Adipocyte (in vitro differentiated cells): Measurements from ENCODE around the gene TERT.

ENCODE experiments used
- DNase-seq: peaks from one replicate; pipeline ENCODE4 v3.0.0-alpha.2; 2015; ENCODE audit warnings: low read depth
- H3K27me3 ChIP-seq: replicated peaks from 2 replicates; pipeline ENCODE4 v1.7.0; 2013; ENCODE audit warnings: mild to moderate bottlenecking, low read length, moderate library complexity; ENCODE audit not compliant: control insufficient read depth, insufficient read depth
- H3K36me3 ChIP-seq: 2 replicates; pipeline ENCODE4 v1.7.0; 2013; ENCODE audit warnings: low read length, mild to moderate bottlenecking, moderate library complexity; ENCODE audit not compliant: control insufficient read depth, insufficient read depth, severe bottlenecking
- H3K4me1 ChIP-seq: 2 replicates; pipeline ENCODE4 v1.7.0; 2013; ENCODE audit warnings: mild to moderate bottlenecking, low read length, moderate library complexity; ENCODE audit not compliant: control insufficient read depth, insufficient read depth
- H3K4me3 ChIP-seq: 2 replicates; pipeline ENCODE4 v1.7.0; 2013; ENCODE audit warnings: mild to moderate bottlenecking, low read length, moderate library complexity
- H3K9ac ChIP-seq: 2 replicates; pipeline ENCODE4 v1.7.0; 2013; ENCODE audit warnings: mild to moderate bottlenecking, low read length, moderate library complexity
- H3K9me3 ChIP-seq: 2 replicates; pipeline ENCODE4 v1.7.0; 2013; ENCODE audit warnings: mild to moderate bottlenecking, low read length, moderate library complexity; ENCODE audit not compliant: control insufficient read depth

The TERT gene

DNA sequence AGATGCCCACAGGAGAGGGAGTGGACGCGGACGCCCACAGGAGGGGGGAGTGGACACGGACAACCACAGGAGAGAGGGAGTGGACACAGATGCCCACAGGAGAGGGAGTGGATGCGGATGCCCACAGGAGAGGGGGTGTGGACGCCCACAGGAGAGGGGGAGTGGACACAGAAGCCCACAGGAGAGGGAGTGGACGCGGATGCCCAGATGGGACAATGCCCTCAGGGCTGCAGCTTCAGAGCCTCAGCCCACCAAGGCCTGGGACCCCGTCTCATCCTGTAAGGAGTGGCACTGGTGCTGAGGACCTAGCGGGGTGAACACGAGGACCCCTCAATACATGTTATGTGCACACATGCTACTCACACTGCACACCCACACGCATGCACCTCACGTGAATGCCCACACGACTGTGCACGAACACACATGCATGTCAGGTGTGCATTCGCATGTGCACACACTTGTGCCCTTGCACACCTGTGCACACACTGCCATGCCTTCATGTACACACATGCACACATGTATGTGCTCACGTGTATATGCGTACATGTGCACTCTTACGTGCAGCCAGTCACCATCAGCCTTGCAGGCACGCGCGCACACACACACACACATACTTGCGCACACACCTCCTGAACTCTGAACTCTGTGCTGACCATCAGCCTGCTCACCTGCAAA, 34.9 kb downstream of the TERT start:
- Histone ChIP-seq H3K36me3 (no peaks in the 10 kb centered on the region), H3K4me1 (no peaks in the 10 kb centered on the region), H3K9ac (no peak overlapping the region), H3K27me3 (peaks cover 4% of the 10 kb centered on the region), H3K9me3 (peaks cover 35% of the 10 kb centered on the region), H3K4me3 (no peak overlapping the region)
- no peak for DNase-seq

GRCh38 chr5:1257841-1258240, 37.0 kb downstream of the TERT start:
- Histone ChIP-seq H3K4me3 (no peak overlapping the region), H3K9ac (no peak overlapping the region), H3K36me3 (no peaks in the 10 kb centered on the region), H3K27me3 (peaks cover 4% of the 10 kb centered on the region), H3K4me1 (no peaks in the 10 kb centered on the region), H3K9me3 (peaks cover 24% of the 10 kb centered on the region)
- no peak for DNase-seq

DNA sequence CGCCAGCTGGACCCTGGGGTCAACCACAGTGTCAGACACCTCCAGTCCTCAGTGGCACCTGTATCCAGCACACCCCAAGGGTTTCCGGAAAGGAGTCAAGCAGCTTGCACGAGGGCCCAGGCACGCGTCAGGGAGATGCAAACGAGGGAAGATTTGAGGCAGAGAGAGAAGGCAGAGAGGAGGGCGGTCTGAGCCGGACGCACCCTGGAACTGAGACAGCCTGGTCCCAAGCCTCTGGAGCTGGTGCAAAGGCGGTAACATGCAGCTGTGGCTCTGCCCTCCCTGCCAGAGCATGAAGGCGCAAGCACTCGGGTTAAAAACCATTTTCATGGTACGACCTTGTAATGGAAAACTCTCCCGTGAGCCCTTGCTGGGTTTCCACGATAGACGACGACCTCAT, 37.5 kb downstream of the TERT start:
- H3K4me3 ChIP-seq: no peak overlapping the region
- H3K27me3 ChIP-seq: peaks cover 4% of the 10 kb centered on the region
- DNase-seq: no peak
- no peaks in the 10 kb centered on the region for H3K4me1 ChIP-seq
- H3K9me3 ChIP-seq: peaks cover 20% of the 10 kb centered on the region
- no peak overlapping the region for H3K9ac ChIP-seq
- no peaks in the 10 kb centered on the region for H3K36me3 ChIP-seq

DNA sequence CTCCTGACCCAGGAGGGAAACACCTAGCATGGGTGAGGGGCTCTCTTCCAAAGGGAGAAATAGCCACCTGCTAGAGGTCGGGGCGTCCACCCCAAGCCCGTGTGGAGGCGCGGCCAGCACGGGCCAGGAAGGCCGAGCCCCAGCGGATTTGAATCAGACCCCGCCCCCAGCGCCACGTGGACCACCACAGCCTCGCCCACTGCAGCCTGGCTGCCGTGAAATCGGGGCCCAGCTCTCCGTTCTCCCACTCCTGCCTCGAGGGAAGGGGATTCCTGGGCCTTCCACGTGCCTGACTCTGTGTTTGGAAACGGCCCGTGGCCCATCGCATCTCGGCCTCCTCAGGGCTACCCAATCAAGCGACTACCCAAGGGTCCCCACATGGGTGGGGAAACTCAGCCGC, 38.1 kb downstream of the TERT start:
- Histone ChIP-seq H3K9ac (no peak overlapping the region), H3K4me1 (no peaks in the 10 kb centered on the region), H3K36me3 (no peaks in the 10 kb centered on the region), H3K4me3 (no peak overlapping the region), H3K9me3 (peaks cover 14% of the 10 kb centered on the region), H3K27me3 (peaks cover 8% of the 10 kb centered on the region)
- no peak for DNase-seq

DNA sequence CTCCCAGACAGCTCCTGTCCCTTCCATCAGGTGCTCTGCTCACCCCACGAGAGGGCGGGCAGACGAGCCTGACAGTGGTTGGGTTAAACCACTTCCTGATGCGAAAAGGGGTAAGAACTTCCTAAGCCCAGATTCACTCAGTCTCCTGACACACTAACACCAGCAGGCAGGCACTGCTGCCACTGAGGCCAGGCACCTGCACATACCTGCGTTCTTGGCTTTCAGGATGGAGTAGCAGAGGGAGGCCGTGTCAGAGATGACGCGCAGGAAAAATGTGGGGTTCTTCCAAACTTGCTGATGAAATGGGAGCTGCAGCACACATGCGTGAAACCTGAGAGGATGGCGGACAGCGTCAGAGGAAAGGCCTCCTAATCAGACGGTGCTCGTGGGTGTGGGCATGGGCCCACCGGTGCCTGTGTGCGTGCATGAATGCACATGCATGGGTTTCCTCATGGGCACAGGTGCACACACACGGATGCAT, 39.7 kb downstream of the TERT start:
- no peaks in the 10 kb centered on the region for H3K4me1 ChIP-seq
- no peak for DNase-seq
- no peaks in the 10 kb centered on the region for H3K9me3 ChIP-seq
- no peak overlapping the region for H3K9ac ChIP-seq
- peaks cover 14% of the 10 kb centered on the region for H3K27me3 ChIP-seq
- no peaks in the 10 kb centered on the region for H3K36me3 ChIP-seq
- H3K4me3 ChIP-seq: no peak overlapping the region

GRCh38 chr5:1254196-1254595, 40.7 kb downstream of the TERT start:
- Histone ChIP-seq H3K4me1 (no peaks in the 10 kb centered on the region), H3K4me3 (no peak overlapping the region), H3K9ac (no peak overlapping the region), H3K9me3 (no peaks in the 10 kb centered on the region), H3K36me3 (no peaks in the 10 kb centered on the region), H3K27me3 (peaks cover 14% of the 10 kb centered on the region)
- DNase-seq: no peak

GRCh38 chr5:1253456-1254105, 41.3 kb downstream of the TERT start:
- no peak for DNase-seq
- no peak overlapping the region for H3K4me3 ChIP-seq
- H3K36me3 ChIP-seq: no peaks in the 10 kb centered on the region
- peaks cover 14% of the 10 kb centered on the region for H3K27me3 ChIP-seq
- H3K9ac ChIP-seq: no peak overlapping the region
- H3K9me3 ChIP-seq: no peaks in the 10 kb centered on the region
- H3K4me1 ChIP-seq: no peaks in the 10 kb centered on the region

GRCh38 chr5:1252681-1253080, 42.2 kb downstream of the TERT start:
- Histone ChIP-seq H3K27me3 (peaks cover 22% of the 10 kb centered on the region), H3K36me3 (no peaks in the 10 kb centered on the region), H3K9me3 (no peaks in the 10 kb centered on the region), H3K4me3 (no peak overlapping the region), H3K9ac (no peak overlapping the region), H3K4me1 (no peaks in the 10 kb centered on the region)
- DNase-seq: no peak

DNA sequence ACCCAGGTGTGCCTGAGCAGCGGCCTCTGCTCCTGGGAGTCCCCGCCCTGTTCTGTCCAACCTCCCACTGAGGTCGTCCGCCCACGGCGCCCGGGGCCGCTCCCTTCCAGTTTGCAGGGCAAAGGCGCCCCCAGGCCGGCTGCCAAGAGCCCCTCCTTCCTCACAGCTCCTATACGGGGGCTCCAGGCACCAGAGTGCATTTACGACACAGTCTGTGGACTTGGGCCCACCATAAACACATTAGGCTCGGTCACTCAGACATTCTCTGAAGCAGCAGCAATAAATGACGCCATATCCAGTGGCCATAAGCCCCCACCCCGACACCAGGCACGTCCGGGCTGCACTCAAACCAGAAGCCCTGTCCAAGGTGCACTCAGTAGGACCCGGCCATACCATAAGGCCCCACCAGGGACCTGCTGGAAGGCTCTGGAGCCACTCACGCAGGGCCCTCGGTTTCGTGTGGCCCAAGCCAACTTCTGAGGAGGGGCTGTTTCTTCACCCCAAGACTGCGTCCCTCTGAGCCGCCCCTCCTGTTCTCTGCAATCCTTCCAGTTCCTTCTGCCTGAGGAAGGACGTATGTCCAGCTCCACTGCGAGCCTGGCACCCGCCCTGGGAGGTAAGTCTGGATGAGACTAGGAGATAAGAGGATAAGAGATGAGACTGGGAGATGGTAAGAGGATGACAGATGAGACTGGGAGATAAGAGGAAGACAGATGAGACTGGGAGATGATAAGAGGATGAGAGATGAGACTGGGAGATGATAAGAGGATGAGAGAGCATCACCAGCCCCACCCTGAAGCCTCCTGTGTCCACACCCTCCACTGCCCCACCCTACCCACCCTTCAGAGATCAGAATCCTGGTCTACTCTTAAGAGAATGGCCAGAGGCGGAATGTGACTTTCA, 42.9 kb downstream of the TERT start:
- Histone ChIP-seq H3K9me3 (no peaks in the 10 kb centered on the region), H3K4me3 (no peak overlapping the region), H3K36me3 (no peaks in the 10 kb centered on the region), H3K4me1 (no peaks in the 10 kb centered on the region), H3K27me3 (peaks cover 22% of the 10 kb centered on the region), H3K9ac (no peak overlapping the region)
- DNase-seq: no peak

GRCh38 chr5:1249366-1250280, 45.2 kb downstream of the TERT start:
- Histone ChIP-seq H3K4me3 (no peak overlapping the region), H3K4me1 (no peaks in the 10 kb centered on the region), H3K9ac (no peak overlapping the region), H3K36me3 (no peaks in the 10 kb centered on the region), H3K9me3 (no peaks in the 10 kb centered on the region), H3K27me3 (peaks cover 24% of the 10 kb centered on the region)
- no peak for DNase-seq
